Muscle layer of colon (tissue), 2 donors: Measurements from ENCODE around the gene SOCS6.

ENCODE experiments used
- H3K27ac ChIP-seq: one replicate; pipeline ENCODE4 v1.7.0; 2013; ENCODE audit warnings: low read depth, mild to moderate bottlenecking, low read length, moderate library complexity
- H3K27me3 ChIP-seq, 2 donors: one replicate each; pipeline ENCODE4 v1.7.0; 2013; ENCODE audit warnings: low read length in 2 of 2, mild to moderate bottlenecking in 2 of 2; ENCODE audit not compliant: insufficient read depth in 2 of 2, control insufficient read depth in 1 of 2
- H3K36me3 ChIP-seq: one replicate; pipeline ENCODE4 v1.7.0; 2013; ENCODE audit warnings: mild to moderate bottlenecking, low read length; ENCODE audit not compliant: insufficient read depth
- H3K4me1 ChIP-seq: one replicate; pipeline ENCODE4 v1.7.0; 2013; ENCODE audit warnings: mild to moderate bottlenecking, low read length; ENCODE audit not compliant: insufficient read depth
- H3K4me3 ChIP-seq, 2 donors: one replicate each; pipeline ENCODE4 v1.7.0; 2013; ENCODE audit warnings: low read length in 2 of 2, low read depth in 1 of 2, mild to moderate bottlenecking in 1 of 2, moderate library complexity in 1 of 2
- H3K9ac ChIP-seq: one replicate; pipeline ENCODE4 v1.7.0; 2013; ENCODE audit warnings: low read length
- H3K9me3 ChIP-seq: one replicate; pipeline ENCODE4 v1.7.0; 2013; ENCODE audit warnings: mild to moderate bottlenecking, low read length
- donor health status: abdominal sarcoma.
- donor health status: Adenocarcinoma of cecum.

The SOCS6 gene

DNA sequence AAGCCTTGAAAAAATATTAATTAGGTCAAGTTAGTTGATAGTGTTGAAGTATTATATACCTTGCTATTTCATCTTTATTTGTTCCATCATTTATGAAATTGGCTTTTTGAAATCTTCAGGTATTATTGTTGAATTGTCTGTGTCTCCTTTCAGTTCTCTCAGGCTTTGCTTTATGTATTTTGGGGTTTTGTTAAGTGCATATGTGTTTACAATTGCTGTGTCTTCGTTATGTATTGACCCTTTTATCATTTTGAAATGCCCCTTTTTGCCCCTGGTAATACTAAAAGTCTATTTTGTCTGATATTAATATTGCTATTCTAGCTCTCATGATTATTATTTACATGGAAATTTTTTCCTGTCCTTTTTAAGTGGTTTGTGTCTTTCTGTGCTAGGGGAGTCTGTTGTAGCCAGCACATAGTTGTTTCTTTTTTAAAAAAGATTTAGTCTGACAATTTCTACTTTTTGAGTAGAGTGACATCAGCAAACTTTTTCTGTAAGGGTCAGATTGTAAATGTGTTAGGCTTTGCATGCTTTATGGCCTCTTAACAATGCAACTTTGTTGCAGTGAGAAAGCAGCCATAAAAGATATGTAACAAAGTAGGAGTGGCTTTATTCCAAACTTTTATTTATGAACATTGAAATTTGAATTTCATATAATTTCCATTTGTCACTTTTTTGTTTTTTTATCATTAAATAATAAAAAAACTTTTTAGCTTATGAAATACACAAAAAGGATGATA is 19.9 kb downstream of the SOCS6 start:
- H3K36me3 ChIP-seq = no peaks in the 10 kb centered on the region
- no peak overlapping the region for H3K27ac ChIP-seq
- H3K27me3 ChIP-seq = no peaks in the 10 kb centered on the region
- no peak overlapping the region for H3K4me3 ChIP-seq
- H3K9ac ChIP-seq = no peak overlapping the region
- no peaks in the 10 kb centered on the region for H3K9me3 ChIP-seq
- peaks cover 7% of the 10 kb centered on the region for H3K4me1 ChIP-seq

- Histone ChIP-seq H3K9me3 (no peaks in the 10 kb centered on the region), H3K27ac (no peak overlapping the region), H3K27me3 (no peaks in the 10 kb centered on the region), H3K4me1 (peaks cover 7% of the 10 kb centered on the region), H3K4me3 (no peak overlapping the region), H3K36me3 (no peaks in the 10 kb centered on the region), H3K9ac (no peak overlapping the region)
Observed at GRCh38 chr18:70310560-70311320, 21.9 kb downstream of the SOCS6 start.

GRCh38 chr18:70311726-70312125 is 22.9 kb downstream of the SOCS6 start:
- Histone ChIP-seq H3K9me3 (no peaks in the 10 kb centered on the region), H3K36me3 (no peaks in the 10 kb centered on the region), H3K4me3 (no peak overlapping the region), H3K9ac (no peak overlapping the region), H3K4me1 (peaks cover 7% of the 10 kb centered on the region), H3K27me3 (no peaks in the 10 kb centered on the region), H3K27ac (no peak overlapping the region)

GRCh38 chr18:70313640-70314039 is 24.8 kb downstream of the SOCS6 start:
- H3K9me3 ChIP-seq = no peaks in the 10 kb centered on the region
- peaks cover 7% of the 10 kb centered on the region for H3K4me1 ChIP-seq
- H3K36me3 ChIP-seq = no peaks in the 10 kb centered on the region
- no peak overlapping the region for H3K4me3 ChIP-seq
- no peak overlapping the region for H3K9ac ChIP-seq
- H3K27ac ChIP-seq = no peak overlapping the region
- no peaks in the 10 kb centered on the region for H3K27me3 ChIP-seq

GRCh38 chr18:70314151-70314782 is 25.4 kb downstream of the SOCS6 start:
- Histone ChIP-seq H3K9ac (no peak overlapping the region), H3K4me3 (no peak overlapping the region), H3K27ac (no peak overlapping the region), H3K9me3 (no peaks in the 10 kb centered on the region), H3K27me3 (no peaks in the 10 kb centered on the region), H3K36me3 (no peaks in the 10 kb centered on the region), H3K4me1 (peaks cover 7% of the 10 kb centered on the region)

GRCh38 chr18:70319187-70319586 is 30.3 kb downstream of the SOCS6 start:
- no peaks in the 10 kb centered on the region for H3K9me3 ChIP-seq
- peaks cover 8% of the 10 kb centered on the region for H3K4me1 ChIP-seq
- no peak overlapping the region for H3K9ac ChIP-seq

DNA sequence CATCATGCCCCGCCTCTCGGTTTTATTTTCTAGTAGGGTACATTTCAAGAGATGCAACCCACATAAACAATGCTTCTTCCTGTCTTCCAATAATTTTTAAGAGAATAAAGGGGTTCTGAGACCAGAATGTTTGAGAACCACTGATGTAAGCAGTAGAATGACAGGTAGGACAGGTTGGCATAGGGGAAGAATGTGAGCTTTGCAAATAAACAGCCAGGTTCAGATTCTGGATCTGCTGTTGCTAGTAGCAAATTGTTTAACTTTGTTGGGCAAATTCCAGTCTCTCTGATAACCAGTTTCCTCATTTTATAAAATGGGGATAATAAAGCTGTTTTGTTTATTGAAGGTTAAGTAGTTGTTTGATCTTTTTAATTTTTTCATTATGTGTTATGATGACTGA is 32.8 kb downstream of the SOCS6 start:
- H3K9ac ChIP-seq = no peak overlapping the region
- no peak overlapping the region for H3K27ac ChIP-seq
- no peak overlapping the region for H3K4me3 ChIP-seq
- no peaks in the 10 kb centered on the region for H3K27me3 ChIP-seq
- peaks cover 8% of the 10 kb centered on the region for H3K4me1 ChIP-seq
- no peaks in the 10 kb centered on the region for H3K9me3 ChIP-seq
- peaks cover 13% of the 10 kb centered on the region for H3K36me3 ChIP-seq

More at GRCh38 chr18:70319187-70319586, 30.3 kb downstream of the SOCS6 start:
- Histone ChIP-seq H3K27me3 (no peaks in the 10 kb centered on the region), H3K27ac (no peak overlapping the region), H3K4me3 (no peak overlapping the region), H3K36me3 (no peaks in the 10 kb centered on the region)

GRCh38 chr18:70322385-70322784 is 33.5 kb downstream of the SOCS6 start:
- H3K9ac ChIP-seq = no peak overlapping the region
- H3K4me1 ChIP-seq = peaks cover 8% of the 10 kb centered on the region
- H3K27ac ChIP-seq = no peak overlapping the region
- H3K27me3 ChIP-seq = no peaks in the 10 kb centered on the region
- H3K9me3 ChIP-seq = no peaks in the 10 kb centered on the region
- H3K4me3 ChIP-seq = no peak overlapping the region
- peaks cover 13% of the 10 kb centered on the region for H3K36me3 ChIP-seq

DNA sequence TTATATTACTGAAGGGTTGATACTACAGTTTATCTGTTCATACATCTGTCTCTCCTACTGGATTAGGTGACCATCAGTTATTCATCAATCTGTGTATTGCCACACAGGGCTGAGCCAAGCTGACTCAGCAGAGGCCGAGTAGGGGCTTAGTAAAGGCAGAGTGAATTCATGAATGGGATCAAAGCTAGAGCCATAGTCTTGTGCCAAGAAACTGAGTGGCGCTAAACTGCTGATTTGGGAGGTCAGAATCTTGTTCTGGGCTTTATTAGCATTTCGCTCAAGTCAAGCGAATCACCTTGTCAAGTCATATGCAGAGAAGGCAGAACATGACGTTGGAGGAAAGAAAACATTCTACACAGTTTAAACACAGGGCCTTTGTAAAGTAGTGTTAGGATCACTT is 34.1 kb downstream of the SOCS6 start:
- H3K9me3 ChIP-seq = no peaks in the 10 kb centered on the region
- peaks cover 8% of the 10 kb centered on the region for H3K4me1 ChIP-seq
- H3K36me3 ChIP-seq = peaks cover 17% of the 10 kb centered on the region
- H3K27me3 ChIP-seq = no peaks in the 10 kb centered on the region
- H3K27ac ChIP-seq = no peak overlapping the region
- H3K4me3 ChIP-seq = no peak overlapping the region
- H3K9ac ChIP-seq = no peak overlapping the region

DNA sequence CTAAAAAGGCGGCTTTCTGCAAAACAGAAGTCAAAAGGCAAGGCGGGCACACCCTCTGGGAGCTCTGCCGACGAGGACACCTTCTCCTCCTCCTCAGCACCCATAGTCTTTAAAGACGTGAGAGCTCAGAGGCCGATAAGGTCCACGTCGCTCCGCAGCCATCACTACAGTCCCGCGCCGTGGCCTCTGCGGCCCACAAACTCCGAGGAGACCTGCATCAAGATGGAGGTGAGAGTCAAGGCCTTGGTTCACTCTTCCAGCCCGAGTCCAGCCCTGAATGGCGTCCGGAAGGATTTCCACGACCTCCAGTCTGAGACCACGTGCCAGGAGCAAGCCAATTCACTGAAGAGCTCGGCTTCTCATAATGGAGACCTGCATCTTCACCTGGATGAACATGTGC is 36.1 kb downstream of the SOCS6 start:
- peaks cover 6% of the 10 kb centered on the region for H3K4me1 ChIP-seq
- no peaks in the 10 kb centered on the region for H3K27me3 ChIP-seq
- no peaks in the 10 kb centered on the region for H3K9me3 ChIP-seq
- no peak overlapping the region for H3K9ac ChIP-seq
- H3K36me3 ChIP-seq = peaks cover 17% of the 10 kb centered on the region
- H3K27ac ChIP-seq = no peak overlapping the region
- H3K4me3 ChIP-seq = no peak overlapping the region

- Histone ChIP-seq H3K27me3 (no peaks in the 10 kb centered on the region), H3K9ac (no peak overlapping the region), H3K4me1 (peaks cover 5% of the 10 kb centered on the region), H3K9me3 (no peaks in the 10 kb centered on the region), H3K4me3 (no peak overlapping the region), H3K36me3 (peaks cover 17% of the 10 kb centered on the region), H3K27ac (no peak overlapping the region)
Observed at GRCh38 chr18:70326255-70326654, 37.4 kb downstream of the SOCS6 start.
